NCI-H2171 (cell line): ENCODE measurements around the gene NAT16.
"Not testable (repeated sequence)": the region's sequence is repeated elsewhere in the genome, so short reads cannot be mapped to it uniquely, and the experiment has no call there.

Source experiments
- DNase-seq: peaks from one replicate; lab custom pipeline; 2025; lab: John Stamatoyannopoulos, UW

NAT16 gene

GRCh38 chr7:101125989-101126650, 54.0 kb downstream of the NAT16 start:
- DNase-seq, result no peak

DNA sequence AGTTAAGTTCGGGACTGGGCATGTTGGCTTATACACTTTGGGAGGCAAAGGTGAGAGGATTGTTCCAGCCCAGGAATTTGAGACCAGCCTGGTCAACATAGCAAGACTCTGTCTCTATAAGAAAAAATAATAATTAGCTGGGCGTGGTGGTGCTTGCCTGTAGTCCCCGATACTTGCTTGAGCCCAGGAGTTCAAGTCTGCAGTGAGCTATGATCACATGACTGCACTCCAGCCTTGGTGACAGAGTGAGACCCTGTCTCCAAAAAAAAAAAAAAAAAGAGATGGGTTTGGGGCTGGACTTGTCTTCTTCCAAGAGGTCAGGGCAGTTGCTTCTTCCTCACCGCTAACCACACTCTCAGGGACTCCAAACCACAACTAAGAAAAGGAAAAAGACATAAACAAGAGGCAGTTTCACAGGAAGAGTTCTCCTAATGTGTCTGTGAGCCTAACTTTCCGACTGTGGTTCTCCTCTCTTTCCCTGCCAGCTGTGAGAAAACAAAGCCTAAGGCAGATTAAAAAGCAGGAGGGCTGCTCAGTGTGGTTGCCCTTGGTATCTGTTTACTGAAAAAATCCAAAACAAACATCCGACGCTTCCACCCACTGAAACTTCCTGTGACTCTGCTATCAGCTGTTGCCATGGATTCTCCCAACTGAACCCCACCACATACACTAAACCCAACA, 55.6 kb downstream of the NAT16 start:
- no peak for DNase-seq

DNA sequence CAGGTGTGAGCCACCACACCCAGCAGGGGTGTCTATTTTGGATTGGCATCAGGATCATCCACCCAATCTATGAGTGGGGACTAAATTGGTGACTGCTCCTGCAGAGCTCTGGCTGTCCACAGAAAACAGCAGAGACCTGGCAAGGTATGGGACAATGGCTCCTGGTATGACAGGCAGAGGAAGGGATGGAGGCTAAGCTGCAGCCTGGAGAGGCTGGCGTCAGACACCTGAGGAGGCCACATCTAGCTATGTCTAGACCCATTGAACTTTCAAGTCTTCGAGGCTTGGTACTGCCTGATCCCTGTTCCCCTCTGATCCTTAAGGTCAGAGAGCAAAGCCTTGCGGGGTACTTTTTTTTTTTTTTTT, 56.4 kb downstream of the NAT16 start:
- DNase-seq, result no peak

- DNase-seq, result no peak
These were observed 57.0 kb downstream of the NAT16 start for GRCh38 chr7:101122933-101123702.

GRCh38 chr7:101121991-101122932, 57.8 kb downstream of the NAT16 start:
- DNase-seq, result no peak

- DNase-seq, result not testable (repeated sequence)
These were observed 58.5 kb downstream of the NAT16 start for GRCh38 chr7:101121631-101121990.
